ENCODE measurements around the gene PPP2R5B. TPM values are rescaled to one million over a fixed set of nuclear protein-coding genes. Genes with fewer than 3 reads are reported as not detected.

Gene PPP2R5B
- total and polyA plus RNA-seq, 9 of the 15 experiments (the other 6 are each of a cell fraction or from before 2014, with no cell fraction given): 0.10 to 7.8 (median 3.3) TPM

GRCh38 chr11:64917663-64917995, 6.9 kb upstream of the PPP2R5B start (continued):
- TF ChIP-seq HDAC2 (IDR thresholded peaks at IDR 0.05): 0 out of 2 replicates have a peak, but pooled peaks have one; percentile 14
- peak in 1 of 2 experiments; percentile 17; a peak in 1 of 4 replicates for TF ChIP-seq HDAC1 (IDR thresholded peaks at IDR 0.05)
- no peak for TF ChIP-seq PURB (CRISPR knock-in tag; IDR thresholded peaks at IDR 0.05; ENCODE audit: low read depth)
- TF ChIP-seq, protein P1, sequence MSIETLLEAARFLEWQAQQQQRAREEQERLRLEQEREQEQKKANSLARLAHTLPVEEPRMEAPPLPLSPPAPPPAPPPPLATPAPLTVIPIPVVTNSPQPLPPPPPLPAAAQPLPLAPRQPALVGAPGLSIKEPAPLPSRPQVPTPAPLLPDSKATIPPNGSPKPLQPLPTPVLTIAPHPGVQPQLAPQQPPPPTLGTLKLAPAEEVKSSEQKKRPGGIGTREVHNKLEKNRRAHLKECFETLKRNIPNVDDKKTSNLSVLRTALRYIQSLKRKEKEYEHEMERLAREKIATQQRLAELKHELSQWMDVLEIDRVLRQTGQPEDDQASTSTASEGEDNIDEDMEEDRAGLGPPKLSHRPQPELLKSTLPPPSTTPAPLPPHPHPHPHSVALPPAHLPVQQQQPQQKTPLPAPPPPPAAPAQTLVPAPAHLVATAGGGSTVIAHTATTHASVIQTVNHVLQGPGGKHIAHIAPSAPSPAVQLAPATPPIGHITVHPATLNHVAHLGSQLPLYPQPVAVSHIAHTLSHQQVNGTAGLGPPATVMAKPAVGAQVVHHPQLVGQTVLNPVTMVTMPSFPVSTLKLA (conservative IDR thresholded peaks at IDR 0.05): no peak
- no peak for TF ChIP-seq FUS (optimal IDR thresholded peaks at IDR 0.05; ENCODE audit: low read depth, low read length)
- TF ChIP-seq SMAD1 (IDR thresholded peaks at IDR 0.05; ENCODE audit: low read depth, low read length, partially characterized antibody): no peak
- TF ChIP-seq EWSR1 (IDR thresholded peaks at IDR 0.05; ENCODE audit: borderline replicate concordance, low read depth, partially characterized antibody): no peak
- TF ChIP-seq GTF2A2 (tag; IDR thresholded peaks at IDR 0.05): no peak
- TF ChIP-seq SETDB1 (IDR thresholded peaks at IDR 0.05; ENCODE audit: low read length): no peak
- no peak for TF ChIP-seq SREBF1 (IDR thresholded peaks at IDR 0.05; ENCODE audit: borderline replicate concordance, low read depth, low read length)
- TF ChIP-seq PYGO2 (tag; IDR thresholded peaks at IDR 0.05): no peak
- TF ChIP-seq ZNF124 (CRISPR knock-in tag; IDR thresholded peaks at IDR 0.05): no peak
- no peak for TF ChIP-seq XRCC4 (IDR thresholded peaks at IDR 0.05; ENCODE audit: extremely low read depth, insufficient read depth, insufficient read length)
- TF ChIP-seq ZBTB40 (IDR thresholded peaks at IDR 0.05): peak; percentile 55
- TF ChIP-seq ZBTB40 (CRISPR knock-in tag; IDR thresholded peaks at IDR 0.05): no peak
- 0 out of 2 replicates have a peak, but pooled peaks have one; percentile 38 for TF ChIP-seq GTF2E2 (tag; IDR thresholded peaks at IDR 0.05)
- TF ChIP-seq ARID2 (IDR thresholded peaks at IDR 0.05): no peak
- no peak for TF ChIP-seq ZNF277 (CRISPR knock-in tag; IDR thresholded peaks at IDR 0.05; ENCODE audit: borderline replicate concordance)
